Stimulated activated CD4-positive, alpha-beta T cell treated with anti-CD3 and anti-CD28 coated beads, Interleukin-12 subunit alpha, Interleukin-12 subunit beta, amount 100 ng/mL, for 4 hours (primary cell): ENCODE results near the gene SPECC1.
"Not testable (repeated sequence)": the region's sequence is repeated elsewhere in the genome, so short reads cannot be mapped to it uniquely, and the experiment has no call there.

Experiments
- DNase-seq: peaks from one replicate; pipeline ENCODE4 v3.0.0-alpha.2; 2020

SPECC1 gene

DNA sequence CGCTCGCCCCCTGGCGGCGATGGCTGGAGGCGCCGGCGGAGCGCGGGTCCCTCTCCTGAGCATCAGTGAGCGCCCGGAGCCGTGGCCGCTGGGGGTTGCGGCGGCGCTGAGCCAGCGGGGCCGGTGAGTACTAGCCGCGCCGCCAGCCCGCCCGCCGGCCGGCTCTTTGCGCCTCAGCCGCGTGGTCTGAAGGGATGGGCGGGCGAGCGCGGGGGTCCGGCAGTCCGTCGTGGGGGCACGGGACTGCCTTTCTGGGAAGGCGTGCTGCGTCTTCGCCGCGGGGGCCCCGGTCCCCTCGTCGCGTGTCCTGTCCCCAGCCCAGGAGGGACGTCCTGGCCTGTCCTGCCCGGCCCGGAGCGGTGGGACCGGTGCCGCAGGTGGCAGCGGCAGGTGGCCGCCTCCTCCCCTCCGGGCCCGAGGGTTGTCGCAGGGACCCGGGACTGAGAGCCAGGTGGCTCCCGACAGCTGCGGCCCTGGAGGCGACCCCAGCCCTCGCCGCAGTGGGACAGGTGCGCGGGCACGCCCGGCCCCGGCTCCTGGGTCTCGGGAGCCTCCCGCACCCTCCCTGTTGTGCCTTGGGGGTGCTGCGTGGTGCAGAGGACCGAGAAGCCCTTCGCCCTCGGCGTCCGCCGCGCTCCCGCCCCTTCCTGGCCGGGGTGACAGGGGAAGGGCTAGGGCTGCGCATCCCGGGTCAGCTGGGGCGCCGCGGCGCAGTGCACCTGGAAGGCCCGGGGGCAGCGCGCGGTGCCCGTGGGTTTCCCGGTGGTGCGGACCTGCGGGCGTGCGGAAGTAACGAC, at the start of gene SPECC1:
Gene SPECC1, plus strand, starts transcription at position 58 of the 797 bp plus-strand sequence. CDS start 87,293 bp downstream, outside the sequence.
- peak; percentile 83 for DNase-seq

GRCh38 chr17:19962954-19963353, 46.2 kb upstream of the SPECC1 start:
- not testable (repeated sequence) for DNase-seq

DNA sequence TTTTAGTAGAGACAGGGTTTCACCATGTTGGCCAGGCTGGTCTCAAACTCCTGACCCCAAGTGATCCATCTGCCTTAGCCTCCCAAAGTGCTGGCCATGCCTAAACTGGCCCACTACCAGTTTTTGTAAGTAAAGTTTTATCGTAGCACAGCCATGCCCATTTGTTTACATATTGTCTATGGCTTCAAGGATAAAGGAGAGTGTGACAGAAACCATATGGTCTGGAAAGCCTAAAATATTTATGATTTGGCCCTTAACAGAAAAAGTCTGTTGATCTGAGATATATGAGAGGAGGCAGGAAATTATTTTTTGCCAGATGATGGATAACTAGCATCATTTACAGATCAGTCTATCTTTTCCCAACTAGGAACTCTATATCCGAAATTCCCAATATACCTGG, 36.0 kb upstream of the SPECC1 start:
- no peak for DNase-seq

DNA sequence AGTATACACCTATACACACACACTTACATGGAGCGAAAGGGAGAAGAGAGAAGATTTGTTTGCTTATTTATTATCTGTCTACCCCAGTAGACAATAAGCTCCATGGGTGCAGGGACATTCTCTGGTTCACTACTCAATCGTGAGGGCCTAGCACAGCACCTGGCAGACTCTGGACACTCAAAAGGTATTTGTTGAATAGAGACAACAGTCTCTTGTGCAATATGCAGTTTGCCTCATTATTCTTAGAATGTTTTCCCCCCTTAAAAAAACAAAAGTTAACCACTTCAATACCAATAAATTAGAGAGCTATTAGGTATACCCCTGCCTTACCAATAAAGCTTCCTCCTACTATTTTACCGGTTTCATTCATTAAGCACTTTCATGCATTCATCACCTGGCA, 33.6 kb upstream of the SPECC1 start:
- no peak for DNase-seq

- peak; percentile 97 for DNase-seq
Observed at GRCh38 chr17:19977293-19978208, 31.6 kb upstream of the SPECC1 start, which contains the start of gene AKAP10. TSS of gene AKAP10 (minus strand) at chr17:19977828. CDS start at chr17:19977679, 149 bp downstream.

DNA sequence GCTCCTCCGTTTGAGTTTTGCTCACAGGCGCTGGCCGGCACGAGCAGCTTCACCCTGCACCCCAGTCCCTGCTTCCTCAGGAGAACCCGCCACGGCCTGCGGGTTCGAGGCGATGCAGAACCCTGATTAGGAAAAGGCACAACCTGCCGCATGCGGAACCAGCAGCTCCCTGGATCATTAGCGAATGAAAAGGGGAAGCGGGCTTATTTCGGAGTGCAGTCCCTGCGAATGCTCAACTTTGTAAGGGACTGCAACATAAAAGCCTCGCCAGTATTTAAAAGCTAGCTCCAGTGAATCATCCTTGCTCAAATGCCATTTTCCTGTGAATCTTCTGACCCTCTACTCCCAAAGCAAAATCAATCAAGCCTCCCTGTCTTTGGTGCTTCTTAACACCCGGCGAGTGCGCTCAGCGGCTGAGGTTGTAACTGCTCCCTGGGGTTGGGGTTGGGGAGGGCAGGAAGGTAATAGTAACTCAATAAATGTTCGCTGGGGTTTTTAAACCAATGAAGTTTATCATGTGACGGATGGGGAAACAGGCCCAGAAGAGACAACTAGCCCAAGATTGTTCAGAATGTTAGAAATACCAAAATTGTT, 30.9 kb upstream of the SPECC1 start:
- peak; percentile 12 for DNase-seq

DNA sequence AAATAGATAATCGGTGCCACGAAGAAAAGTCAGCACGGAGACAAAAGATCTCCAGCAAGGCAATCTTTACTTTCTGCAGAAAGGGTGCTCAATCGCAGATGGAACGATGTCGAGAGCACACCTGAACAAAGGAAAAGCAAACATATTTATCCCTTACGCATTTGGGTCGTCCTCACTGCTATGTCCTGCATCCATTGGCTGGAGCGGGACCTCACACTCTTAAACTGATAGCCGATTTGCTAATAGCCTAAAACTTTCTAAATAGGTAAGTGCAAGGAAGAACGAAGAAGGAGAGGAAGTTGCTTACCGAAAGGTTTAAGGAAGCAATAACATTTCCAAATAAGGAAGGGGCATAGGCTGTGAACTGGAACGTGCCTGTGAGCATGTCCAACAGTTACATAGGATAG, 30.4 kb upstream of the SPECC1 start:
- no peak for DNase-seq

- no peak for DNase-seq
Observed at GRCh38 chr17:19979917-19980770, 29.0 kb upstream of the SPECC1 start.

DNA sequence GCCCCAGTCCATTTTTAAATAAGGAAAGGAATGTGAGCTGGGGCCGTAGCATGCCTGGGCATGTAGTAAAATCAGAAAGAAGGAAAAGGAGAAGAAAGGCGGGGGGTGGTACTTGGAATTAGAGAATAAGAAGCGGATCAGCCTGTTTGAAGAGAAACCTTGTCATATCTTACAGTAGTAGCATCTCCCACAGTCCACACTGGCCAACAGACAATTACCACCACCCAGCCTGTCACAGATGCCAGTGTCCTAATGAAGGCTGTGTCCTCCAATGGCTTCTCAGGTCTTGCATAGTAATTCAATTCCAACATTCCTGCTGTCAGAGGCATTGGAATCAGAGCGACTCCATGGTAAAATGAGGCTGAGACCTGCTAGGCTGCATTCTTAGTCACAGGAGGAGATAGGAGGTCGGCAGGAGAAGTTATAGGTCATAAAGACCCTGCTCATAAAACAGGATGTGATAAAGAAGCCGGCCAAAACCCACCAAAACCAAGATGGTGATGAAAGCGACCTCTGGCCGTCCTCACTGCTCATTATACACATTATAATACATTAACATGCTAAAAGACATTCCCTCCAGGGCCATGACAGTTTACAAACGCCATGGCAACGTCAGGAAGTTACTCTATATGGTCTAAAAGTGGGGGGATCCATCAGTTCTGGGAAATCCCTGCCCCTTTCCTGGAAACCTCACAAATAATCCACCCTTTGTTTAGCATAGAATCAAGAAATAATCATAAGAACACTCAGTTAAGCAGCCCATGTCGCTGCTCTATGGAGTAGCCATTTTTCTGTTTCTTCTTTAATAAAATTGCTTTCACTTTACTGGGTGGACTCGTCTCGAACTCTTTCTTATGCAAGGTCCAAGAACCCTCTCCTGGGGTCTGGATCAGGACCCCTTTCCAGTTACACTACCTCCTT, 22.0 kb upstream of the SPECC1 start:
- no peak for DNase-seq

GRCh38 chr17:19987897-19988296, 21.3 kb upstream of the SPECC1 start:
- DNase-seq: no peak

GRCh38 chr17:19991252-19991885, 17.8 kb upstream of the SPECC1 start:
- no peak for DNase-seq

GRCh38 chr17:19992803-19993713, 16.1 kb upstream of the SPECC1 start:
- peak; percentile 70 for DNase-seq

DNA sequence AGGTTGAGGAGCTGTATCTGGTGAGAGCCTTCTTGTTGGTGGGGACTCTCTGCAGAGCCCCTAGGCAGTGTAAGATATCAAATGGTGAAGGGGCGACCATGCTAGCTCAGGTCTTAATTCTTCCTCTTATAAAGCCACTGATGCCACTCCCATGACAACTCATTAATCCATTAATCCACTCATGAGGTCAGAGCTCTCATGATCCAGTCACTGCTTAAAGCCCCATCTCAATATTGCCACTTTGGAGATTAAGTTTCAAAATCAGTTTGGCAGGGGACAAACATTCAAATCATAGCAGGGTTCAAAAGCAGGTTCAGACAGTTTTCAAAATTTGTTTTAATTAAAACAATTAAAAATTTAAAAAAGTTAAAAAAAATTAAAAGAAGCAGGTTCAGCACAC, 13.1 kb upstream of the SPECC1 start:
- no peak for DNase-seq

GRCh38 chr17:19996502-19996901, 12.7 kb upstream of the SPECC1 start:
- DNase-seq: no peak

DNA sequence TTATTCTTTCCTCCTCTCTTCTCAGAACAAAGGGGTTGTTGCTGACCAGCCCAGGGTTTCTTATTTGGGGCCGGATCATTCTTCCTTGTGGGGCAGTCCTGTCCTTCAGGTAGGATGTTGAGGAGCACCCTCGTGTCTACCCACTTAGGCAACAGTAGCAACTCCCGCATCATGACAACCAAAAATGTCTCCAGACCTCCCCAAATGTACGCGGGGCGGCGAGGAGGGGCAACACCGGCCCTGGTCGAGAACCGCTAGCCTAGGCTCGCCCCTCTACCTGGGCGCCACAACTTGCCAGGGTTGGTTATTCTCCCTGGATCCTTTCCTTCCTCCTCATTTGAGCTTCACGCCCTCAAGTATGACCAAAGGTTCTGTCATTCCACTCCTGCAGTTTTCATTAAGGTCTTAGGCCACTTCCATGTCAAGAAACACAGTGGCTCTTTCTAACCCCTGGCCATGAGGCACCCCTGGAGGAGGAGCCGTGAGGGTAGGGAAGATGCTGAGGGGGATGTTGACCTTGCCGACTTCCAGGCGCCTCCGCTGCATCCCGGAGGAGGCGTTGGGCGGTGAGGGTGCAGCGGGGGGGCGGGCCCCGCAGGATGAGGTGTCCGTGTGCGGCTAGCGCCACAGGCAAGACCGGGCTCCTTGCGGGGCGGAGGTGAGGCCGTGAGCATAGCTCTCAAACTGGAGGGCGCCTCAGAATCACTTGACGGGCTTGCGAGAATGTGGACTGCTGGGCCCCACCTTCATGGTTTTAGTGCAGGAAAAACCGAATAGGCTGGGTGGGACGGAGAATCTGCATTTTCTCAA, 712 bp upstream of the SPECC1 start:
- peak; percentile 14 for DNase-seq

- DNase-seq: no peak
Observed at GRCh38 chr17:20009052-20009301, 182 bp upstream of the SPECC1 start.

- DNase-seq: no peak
Observed at GRCh38 chr17:20010099-20010863, 1.1 kb downstream of the SPECC1 start.

- no peak for DNase-seq
Observed at GRCh38 chr17:20010936-20011335, 1.8 kb downstream of the SPECC1 start.
